Thymus (tissue), 11 donors: ENCODE data around the gene HMX1. TPM values are rescaled to one million over a fixed set of nuclear protein-coding genes. Genes with fewer than 3 reads are reported as not detected.

Source experiments
- DNase-seq, 9 donors: peaks; one replicate each; pipeline ENCODE4 v3.0.0-alpha.2; 2013; ENCODE audit warnings: low spot score in 9 of 9, low read depth in 6 of 9, missing footprints in 1 of 9
- H3K27ac ChIP-seq, 2 donors: one replicate each; pipeline ENCODE4 v1.5.1; 2013; ENCODE audit warnings: control low read depth in 1 of 2, low read depth in 1 of 2, low read length in 1 of 2, mild to moderate bottlenecking in 1 of 2, moderate library complexity in 1 of 2
- H3K27me3 ChIP-seq, 2 donors: one replicate each; pipeline ENCODE4 v1.5.1; 2013; ENCODE audit warnings: low read length in 1 of 2; ENCODE audit not compliant: control insufficient read depth in 2 of 2, insufficient read depth in 1 of 2
- H3K36me3 ChIP-seq, 2 donors: one replicate each; pipeline ENCODE4 v1.5.1; 2013; ENCODE audit warnings: low read length in 1 of 2, mild to moderate bottlenecking in 1 of 2, moderate library complexity in 1 of 2; ENCODE audit not compliant: control insufficient read depth in 2 of 2, insufficient read depth in 2 of 2
- H3K4me1 ChIP-seq, 2 donors: one replicate each; pipeline ENCODE4 v1.5.1; 2013; ENCODE audit warnings: low read length in 2 of 2; ENCODE audit not compliant: control insufficient read depth in 2 of 2, insufficient read depth in 2 of 2
- H3K4me3 ChIP-seq, 2 donors: one replicate each; pipeline ENCODE4 v1.5.1; 2013; ENCODE audit warnings: low read length in 2 of 2, control low read depth in 1 of 2, mild to moderate bottlenecking in 1 of 2
- H3K9me3 ChIP-seq, 2 donors: one replicate each; pipeline ENCODE4 v1.5.1; 2013; ENCODE audit warnings: low read length in 1 of 2, mild to moderate bottlenecking in 1 of 2; ENCODE audit not compliant: control insufficient read depth in 2 of 2, insufficient read depth in 1 of 2
- WGBS: extraction: QIAGEN DNeasy Blood & Tissue Kit; methylation state at CpG from one replicate; pipeline ENCODE4 v1.1.7; 2013; 5-methylcytosine and 5-hydroxymethylcytosine counted together
- polyA plus RNA-seq: library from polyadenylated mRNA; stranded (reverse); fragments of 200-250 nt; gene quantifications from one replicate; pipeline ENCODE4 v1.2.3, GENCODE V29; 2013
- total RNA-seq: library from RNA; stranded (reverse); fragments of 120-200 nt; gene quantifications from one replicate; pipeline ENCODE4 v1.2.4, GENCODE V29; 2013
- donor health status: healthy.

HMX1 gene
- total and polyA plus RNA-seq, 2 donors, result 0.05 TPM; not detected in 1

- H3K4me1 ChIP-seq, result no peaks in the 10 kb centered on the region
- H3K4me3 ChIP-seq, result no peak overlapping the region
- H3K27ac ChIP-seq, result no peak overlapping the region
- H3K27me3 ChIP-seq, result peaks cover 0 to 2% of the 10 kb centered on the region in 2 donors
- H3K9me3 ChIP-seq, result no peaks in the 10 kb centered on the region
- no peak for DNase-seq
- no peaks in the 10 kb centered on the region for H3K36me3 ChIP-seq
- WGBS, result 87% methylated on average over 13 of the region's 13 CpGs
These were observed 40.2 kb downstream of the HMX1 start for GRCh38 chr4:8831221-8832112.

- peaks cover 0 to 2% of the 10 kb centered on the region in 2 donors for H3K27me3 ChIP-seq
- no peaks in the 10 kb centered on the region for H3K4me1 ChIP-seq
- no peaks in the 10 kb centered on the region for H3K9me3 ChIP-seq
- no peak overlapping the region for H3K4me3 ChIP-seq
- no peak for DNase-seq
- H3K36me3 ChIP-seq, result no peaks in the 10 kb centered on the region
- no peak overlapping the region for H3K27ac ChIP-seq
- WGBS, result 86% methylated on average over 11 of the region's 11 CpGs
These were observed 40.9 kb downstream of the HMX1 start for GRCh38 chr4:8830611-8831200.

- DNase-seq, result no peak
- 80% methylated on average over 7 of the region's 7 CpGs for WGBS
- Histone ChIP-seq H3K36me3 (no peaks in the 10 kb centered on the region), H3K4me1 (no peaks in the 10 kb centered on the region), H3K27me3 (peaks cover 0 to 2% of the 10 kb centered on the region in 2 donors), H3K4me3 (no peak overlapping the region), H3K9me3 (no peaks in the 10 kb centered on the region), H3K27ac (no peak overlapping the region)
These were observed 41.6 kb downstream of the HMX1 start for GRCh38 chr4:8830056-8830455.

DNA sequence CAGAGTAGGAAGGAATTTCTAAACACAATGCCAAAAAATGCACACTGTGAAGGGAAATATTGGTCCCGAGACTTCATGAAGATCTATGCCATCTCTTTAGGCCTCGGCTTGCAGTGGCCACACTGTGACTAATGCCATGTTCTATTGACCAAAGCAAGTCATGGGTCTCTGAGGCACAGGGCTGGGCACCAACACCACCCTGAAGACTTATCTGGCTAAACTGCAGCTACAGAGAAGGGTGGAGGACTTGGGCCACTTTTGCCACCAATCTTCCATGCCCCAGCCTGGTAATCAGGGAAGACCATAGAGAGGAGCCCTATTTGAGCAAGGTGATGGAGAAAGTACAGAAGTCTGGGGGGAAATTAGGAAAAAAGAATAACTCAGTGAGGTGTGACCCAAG is 42.1 kb downstream of the HMX1 start:
- Histone ChIP-seq H3K36me3 (no peaks in the 10 kb centered on the region), H3K9me3 (no peaks in the 10 kb centered on the region), H3K4me3 (no peak overlapping the region), H3K27me3 (peaks cover 0 to 2% of the 10 kb centered on the region in 2 donors), H3K4me1 (no peaks in the 10 kb centered on the region), H3K27ac (no peak overlapping the region)
- WGBS, result 94% methylated on average over 2 of the region's 2 CpGs
- no peak for DNase-seq

DNA sequence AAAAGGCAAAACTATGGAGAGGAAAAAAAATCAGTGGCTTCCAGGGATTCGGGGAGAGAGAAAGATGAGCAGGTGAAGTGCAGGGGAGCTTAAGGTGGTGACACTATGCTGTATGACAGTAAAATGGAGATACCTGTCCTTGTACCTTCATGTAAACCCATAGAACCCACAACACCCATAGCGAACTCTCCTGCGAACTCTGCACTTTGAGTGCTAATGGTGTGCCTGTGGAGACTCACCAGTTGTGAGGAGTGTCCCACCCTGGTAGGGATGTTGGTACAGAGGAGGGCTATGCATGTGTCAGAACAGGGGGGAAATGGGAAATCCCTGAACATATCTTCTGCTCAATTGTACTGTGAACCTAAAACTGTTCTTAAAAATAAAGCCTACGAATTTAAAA is 42.8 kb downstream of the HMX1 start:
- no peaks in the 10 kb centered on the region for H3K4me1 ChIP-seq
- H3K27ac ChIP-seq, result no peak overlapping the region
- H3K27me3 ChIP-seq, result peaks cover 0 to 2% of the 10 kb centered on the region in 2 donors
- no peaks in the 10 kb centered on the region for H3K9me3 ChIP-seq
- no peak overlapping the region for H3K4me3 ChIP-seq
- 93% methylated on average over 4 of the region's 4 CpGs for WGBS
- no peaks in the 10 kb centered on the region for H3K36me3 ChIP-seq
- no peak for DNase-seq

DNA sequence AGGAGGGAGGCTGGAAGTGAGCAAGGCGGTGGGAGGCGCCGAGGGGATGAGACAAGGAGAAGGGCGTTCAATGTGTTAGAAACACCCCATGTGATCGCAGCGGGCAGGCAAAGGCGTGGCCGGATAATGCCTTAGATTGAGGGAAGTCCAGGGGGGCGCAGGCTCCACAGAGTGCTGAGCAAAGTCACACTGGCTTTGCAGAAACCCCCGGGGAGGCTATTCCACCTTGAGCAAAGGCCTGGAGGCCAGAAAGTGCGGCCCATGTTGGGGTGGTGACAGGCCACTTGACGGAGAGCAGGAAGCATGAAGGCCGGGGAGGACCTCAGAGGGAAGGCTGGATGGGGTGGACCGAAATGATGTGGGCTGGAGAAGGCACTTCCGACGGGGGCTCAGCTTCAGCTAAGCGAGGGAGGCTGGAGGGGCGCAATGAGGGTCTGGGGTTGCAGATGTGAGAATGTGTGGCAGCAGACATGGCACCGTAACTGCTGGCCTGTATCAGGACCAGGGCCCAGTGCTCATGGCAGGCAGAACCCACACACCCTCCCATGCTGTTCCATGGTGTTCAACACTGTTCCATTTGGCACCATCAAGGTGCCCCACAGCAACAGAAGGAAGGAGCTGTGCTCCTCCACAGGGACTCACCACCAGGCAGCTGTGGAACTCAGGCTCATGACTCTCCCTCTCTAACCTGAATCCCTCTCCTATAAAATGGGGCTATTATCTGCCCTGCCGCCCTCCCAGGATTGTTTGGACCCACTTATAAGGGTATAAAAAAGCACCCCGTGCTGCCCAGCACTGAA is 50.3 kb downstream of the HMX1 start:
- Histone ChIP-seq H3K4me1 (no peaks in the 10 kb centered on the region), H3K27ac (no peak overlapping the region), H3K9me3 (no peaks in the 10 kb centered on the region), H3K36me3 (no peaks in the 10 kb centered on the region), H3K27me3 (no peaks in the 10 kb centered on the region), H3K4me3 (no peak overlapping the region)
- WGBS, result 95% methylated on average over 21 of the region's 21 CpGs
- no peak for DNase-seq

DNA sequence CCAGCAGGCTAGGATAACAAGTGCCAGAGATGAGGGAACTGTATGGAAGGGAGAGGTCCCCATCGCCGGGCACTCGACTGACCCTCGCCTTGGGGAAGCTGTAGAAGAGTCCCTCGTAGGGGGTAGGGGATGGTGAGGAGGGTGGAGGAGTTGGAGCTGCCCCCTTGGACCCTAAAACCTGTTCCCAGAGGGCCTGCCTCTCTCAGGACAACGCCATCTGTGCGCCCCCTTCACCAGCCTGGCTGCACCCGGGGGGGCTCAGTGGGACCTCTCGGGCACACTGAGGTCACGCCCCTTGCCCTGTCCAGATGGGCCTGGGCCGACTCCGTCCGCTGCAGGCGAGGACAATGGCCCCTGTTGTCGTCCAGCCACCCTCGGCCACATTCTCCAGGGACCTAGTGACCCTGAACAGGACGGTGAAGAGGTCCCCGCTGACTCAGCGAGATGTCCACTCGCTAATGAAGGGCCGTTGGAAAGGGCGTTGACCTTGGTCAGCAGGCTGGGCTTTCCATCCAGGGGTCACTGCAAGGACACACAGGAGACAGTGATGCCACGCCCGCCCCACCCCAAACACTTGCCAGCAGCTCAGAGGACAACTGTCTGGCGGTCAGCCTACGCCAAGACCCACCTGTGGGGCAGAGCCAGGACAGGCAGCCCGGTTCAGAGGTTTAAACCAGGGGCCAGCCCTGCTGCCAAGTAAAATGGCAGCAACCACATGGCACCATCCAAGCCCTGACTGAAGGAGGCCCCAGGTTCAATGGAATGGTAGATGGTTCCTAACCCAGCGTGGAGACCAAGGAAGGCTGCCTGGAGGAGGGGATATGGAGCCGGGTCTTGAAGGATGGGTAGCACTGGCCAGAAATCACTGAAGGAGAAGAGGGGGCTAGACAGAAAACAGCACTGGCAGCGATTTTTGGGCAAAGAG is 51.2 kb downstream of the HMX1 start:
- no peak for DNase-seq
- no peaks in the 10 kb centered on the region for H3K36me3 ChIP-seq
- H3K4me3 ChIP-seq, result no peak overlapping the region
- no peaks in the 10 kb centered on the region for H3K27me3 ChIP-seq
- H3K9me3 ChIP-seq, result no peaks in the 10 kb centered on the region
- 93% methylated on average over 30 of the region's 30 CpGs for WGBS
- H3K4me1 ChIP-seq, result no peaks in the 10 kb centered on the region
- H3K27ac ChIP-seq, result no peak overlapping the region

GRCh38 chr4:8819473-8820177 is 52.0 kb downstream of the HMX1 start:
- DNase-seq, result peak in 1 of 9 donors; percentile 6
- WGBS, result 90% methylated on average over 19 of the region's 19 CpGs
- no peaks in the 10 kb centered on the region for H3K4me1 ChIP-seq
- H3K9me3 ChIP-seq, result no peaks in the 10 kb centered on the region
- H3K27ac ChIP-seq, result no peak overlapping the region
- H3K4me3 ChIP-seq, result no peak overlapping the region
- H3K36me3 ChIP-seq, result no peaks in the 10 kb centered on the region
- no peaks in the 10 kb centered on the region for H3K27me3 ChIP-seq
